Colonic mucosa (tissue), 4 donors: ENCODE measurements around the gene LEPR. TPM values are rescaled to one million over a fixed set of nuclear protein-coding genes. Genes with fewer than 3 reads are reported as not detected.

ENCODE experiments used
- DNase-seq: peaks from one replicate; pipeline ENCODE4 v3.0.0-alpha.2; 2020
- H3K27ac ChIP-seq: fragments of 200-600 bp; one replicate; pipeline ENCODE4 v1.8.0; 2021
- H3K27me3 ChIP-seq: fragments of 200-600 bp; one replicate; pipeline ENCODE4 v1.8.0; 2021
- H3K36me3 ChIP-seq: fragments of 200-600 bp; one replicate; pipeline ENCODE4 v1.8.0; 2021
- H3K4me1 ChIP-seq: fragments of 200-600 bp; one replicate; pipeline ENCODE4 v1.8.0; 2021; ENCODE audit warnings: mild to moderate bottlenecking
- H3K4me3 ChIP-seq: fragments of 200-600 bp; one replicate; pipeline ENCODE4 v1.8.0; 2021
- H3K9ac ChIP-seq, 2 donors: one replicate each; pipeline ENCODE4 v1.7.0; 2013; ENCODE audit warnings: control low read depth in 2 of 2, low read depth in 2 of 2, low read length in 2 of 2
- H3K9me3 ChIP-seq: fragments of 200-600 bp; one replicate; pipeline ENCODE4 v1.8.0; 2021
- CTCF ChIP-seq: fragments of 200-600 bp; IDR thresholded peaks from one replicate; pipeline ENCODE4 v1.8.0; 2022; ENCODE audit warnings: antibody characterized with exemption, mild to moderate bottlenecking
- intact Hi-C: fragments of 100-400 bp; cut with DNase I; formaldehyde crosslinking; loops from one replicate; pipeline ENCODE4 v1.14.1; 2022
- total RNA-seq, 2 donors: library from RNA; stranded (reverse); fragmentation: NEBNext Ultra II Directional in 1 of 2; extraction: Animal tissue kit (Norgen Biotek cat#: 25700) in 1 of 2; gene quantifications; one replicate each; pipeline ENCODE4 v1.2.1, GENCODE V29; 2021
- donor health status: healthy.
- donor health status: DM: no; HTN: no; CAD: no.
- donor health status: DM: no; HTN: no; CAD: no.

Gene LEPR
- total RNA-seq, 2 donors from 2014 or later: 3.7 to 6.5 TPM

- Histone ChIP-seq H3K4me3 (no peak overlapping the region), H3K27ac (no peak overlapping the region), H3K27me3 (no peaks in the 10 kb centered on the region), H3K4me1 (no peaks in the 10 kb centered on the region), H3K9me3 (no peaks in the 10 kb centered on the region), H3K36me3 (peaks cover 5% of the 10 kb centered on the region), H3K9ac (no peak overlapping the region)
- no peak for TF ChIP-seq CTCF
- DNase-seq: no peak
- intact Hi-C loops: loop anchor here (10.0 kb wide), 1 partner anchor 203 kb away; no protein-coding TSS in a partner anchor
Observed at GRCh38 chr1:65437616-65438015, 17.1 kb downstream of the LEPR start.

GRCh38 chr1:65440322-65440900, 19.9 kb downstream of the LEPR start:
- DNase-seq: no peak
- H3K9me3 ChIP-seq: no peaks in the 10 kb centered on the region
- H3K36me3 ChIP-seq: no peaks in the 10 kb centered on the region
- no peak overlapping the region for H3K27ac ChIP-seq
- no peaks in the 10 kb centered on the region for H3K4me1 ChIP-seq
- intact Hi-C loops: no loop called here
- no peak overlapping the region for H3K4me3 ChIP-seq
- TF ChIP-seq CTCF: no peak
- no peaks in the 10 kb centered on the region for H3K27me3 ChIP-seq
- H3K9ac ChIP-seq: no peak overlapping the region

GRCh38 chr1:65440915-65441314, 20.4 kb downstream of the LEPR start:
- Histone ChIP-seq H3K36me3 (no peaks in the 10 kb centered on the region), H3K9ac (no peak overlapping the region), H3K27me3 (no peaks in the 10 kb centered on the region), H3K4me3 (no peak overlapping the region), H3K27ac (no peak overlapping the region), H3K4me1 (no peaks in the 10 kb centered on the region), H3K9me3 (no peaks in the 10 kb centered on the region)
- no peak for DNase-seq
- intact Hi-C loops: no loop called here
- TF ChIP-seq CTCF: no peak

GRCh38 chr1:65441464-65441863, 21.0 kb downstream of the LEPR start:
- DNase-seq: no peak
- no peak overlapping the region for H3K27ac ChIP-seq
- no peak for TF ChIP-seq CTCF

GRCh38 chr1:65442442-65442841, 22.0 kb downstream of the LEPR start:
- DNase-seq: no peak
- H3K4me1 ChIP-seq: no peaks in the 10 kb centered on the region
- H3K9me3 ChIP-seq: no peaks in the 10 kb centered on the region
- H3K36me3 ChIP-seq: no peaks in the 10 kb centered on the region
- TF ChIP-seq CTCF: no peak
- no peak overlapping the region for H3K9ac ChIP-seq
- H3K27ac ChIP-seq: no peak overlapping the region
- intact Hi-C loops: no loop called here
- no peaks in the 10 kb centered on the region for H3K27me3 ChIP-seq
- H3K4me3 ChIP-seq: no peak overlapping the region

More at GRCh38 chr1:65441464-65441863, 21.0 kb downstream of the LEPR start:
- no peaks in the 10 kb centered on the region for H3K27me3 ChIP-seq
- no peak overlapping the region for H3K9ac ChIP-seq
- intact Hi-C loops: no loop called here
- no peaks in the 10 kb centered on the region for H3K36me3 ChIP-seq
- H3K4me3 ChIP-seq: no peak overlapping the region
- H3K4me1 ChIP-seq: no peaks in the 10 kb centered on the region
- no peaks in the 10 kb centered on the region for H3K9me3 ChIP-seq
